Middle frontal gyrus (tissue), 1 donor: Measurements from ENCODE around the gene PLXNA2.

Experiments
- DNase-seq: peaks from one replicate; pipeline ENCODE4 v3.0.0-alpha.2; 2015; ENCODE audit warnings: low spot score; ENCODE audit errors: extremely low spot score

Gene PLXNA2

GRCh38 chr1:208117409-208117808 lies 126.8 kb downstream of the PLXNA2 start:
- DNase-seq: no peak

GRCh38 chr1:208115924-208116640 lies 128.1 kb downstream of the PLXNA2 start:
- no peak for DNase-seq

DNA sequence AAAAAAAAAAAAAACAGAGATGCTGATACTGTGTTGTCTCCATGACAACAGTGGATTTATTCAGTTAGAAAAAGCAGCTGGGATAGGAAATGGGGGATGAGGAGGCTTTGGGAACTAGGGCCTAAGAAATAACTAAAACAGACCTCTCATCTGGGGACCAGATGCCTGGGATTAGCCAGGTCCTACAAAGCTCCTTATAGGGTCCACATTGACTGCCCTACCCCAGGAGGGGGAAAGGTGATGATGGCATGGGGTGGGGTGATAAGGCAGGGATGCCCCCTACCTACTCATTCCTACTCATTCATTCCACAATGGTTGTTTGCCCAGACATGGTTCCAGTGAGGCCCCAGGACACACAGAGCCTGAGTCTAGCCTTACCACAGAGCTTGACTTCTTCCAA lies 131.2 kb downstream of the PLXNA2 start:
- DNase-seq: no peak

DNA sequence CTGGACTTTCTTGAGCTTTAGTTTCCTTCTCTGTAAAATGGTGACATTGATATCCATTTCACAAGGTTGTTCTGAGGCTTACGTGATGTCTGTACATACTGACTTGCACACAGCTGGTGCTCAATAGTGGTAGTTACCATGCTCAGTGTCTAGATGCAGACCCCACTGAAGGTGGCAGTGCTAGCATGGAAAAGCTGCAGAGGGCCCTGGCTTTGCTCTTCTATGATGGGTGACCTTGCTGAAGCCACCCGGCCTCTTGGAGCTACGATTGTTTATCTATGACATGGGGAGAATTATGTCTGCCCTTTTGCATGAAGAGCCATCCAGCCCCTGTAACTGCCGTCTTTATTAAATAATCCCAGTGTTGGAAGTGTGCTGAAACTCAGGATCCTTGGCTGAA lies 131.8 kb downstream of the PLXNA2 start:
- DNase-seq: no peak

GRCh38 chr1:208111646-208112190 lies 132.5 kb downstream of the PLXNA2 start:
- no peak for DNase-seq

- DNase-seq: no peak
These were observed 133.9 kb downstream of the PLXNA2 start for GRCh38 chr1:208110296-208110695.

DNA sequence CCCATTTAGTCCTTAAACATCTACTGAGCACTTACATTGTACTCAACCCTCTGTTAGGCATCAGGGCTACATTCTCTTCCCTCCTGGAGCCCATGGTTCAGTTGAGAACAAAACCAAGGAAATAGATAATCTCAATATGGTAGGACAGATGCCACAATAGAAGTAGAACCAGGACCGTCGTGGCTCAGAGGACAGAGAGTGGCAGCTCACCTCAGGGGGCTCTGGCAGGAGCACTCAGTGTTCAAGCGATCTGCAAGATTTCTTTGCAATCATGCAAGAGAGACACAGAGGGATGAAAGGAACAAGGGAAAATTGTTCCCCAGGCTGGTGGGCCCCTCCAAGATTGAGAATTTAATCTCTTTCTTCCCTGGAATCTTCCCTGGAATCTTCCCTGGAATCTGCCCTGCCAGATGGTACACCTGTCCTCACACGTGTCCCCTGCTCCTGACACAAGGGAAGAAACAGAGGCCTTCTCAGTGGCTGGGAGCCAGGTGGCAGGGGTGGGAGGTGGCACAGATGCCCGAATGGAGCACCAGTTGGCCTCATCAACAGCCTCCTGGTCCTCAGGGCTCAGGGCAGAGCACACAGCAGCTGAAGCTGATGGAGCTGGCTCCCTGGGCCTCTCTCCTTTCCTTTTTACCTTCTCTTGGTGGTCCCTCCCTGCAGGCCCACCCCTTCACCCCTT lies 135.4 kb downstream of the PLXNA2 start:
- DNase-seq: no peak

DNA sequence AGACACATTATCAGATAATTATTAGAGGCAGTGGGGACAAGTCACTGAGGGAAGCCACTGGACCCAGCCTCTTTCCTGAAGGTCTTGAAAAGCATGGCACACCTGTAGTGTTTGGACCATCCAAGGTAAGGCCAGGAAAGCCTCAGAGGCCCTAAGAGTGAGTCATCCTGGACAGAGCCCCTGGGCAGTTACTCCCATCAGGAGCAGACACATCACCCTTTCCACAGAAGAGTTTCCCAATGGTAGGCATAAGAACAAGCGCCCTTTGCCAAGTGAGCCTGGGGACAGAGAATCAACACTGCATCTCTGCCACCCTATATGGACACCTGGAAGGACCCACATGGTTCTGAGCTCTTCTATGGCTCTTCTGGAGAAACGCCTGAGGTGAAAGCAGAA lies 136.0 kb downstream of the PLXNA2 start:
- no peak for DNase-seq

- DNase-seq: no peak
These were observed 136.6 kb downstream of the PLXNA2 start for GRCh38 chr1:208107425-208108212.

DNA sequence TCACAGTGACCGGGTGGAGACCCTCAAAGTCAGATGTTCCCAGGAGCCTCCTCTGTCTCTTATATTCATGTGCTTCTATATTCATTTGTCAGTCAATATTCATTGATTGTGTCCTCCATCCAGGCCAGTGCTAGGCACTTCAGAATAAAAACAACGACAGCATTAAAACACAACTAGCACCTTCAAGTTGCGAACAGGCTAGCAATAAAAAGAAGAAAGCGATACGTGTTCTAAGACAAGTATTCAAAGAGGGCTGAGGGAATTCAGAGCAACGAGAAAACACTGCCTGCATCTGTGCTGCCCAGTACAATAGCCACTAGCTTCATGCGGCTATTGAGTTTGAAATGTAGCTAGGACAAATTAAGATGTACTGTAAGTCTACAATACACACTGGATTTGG lies 138.0 kb downstream of the PLXNA2 start:
- DNase-seq: no peak

- peak; percentile 72 for DNase-seq
These were observed 138.4 kb downstream of the PLXNA2 start for GRCh38 chr1:208105756-208106155.

GRCh38 chr1:208103597-208104513 lies 140.3 kb downstream of the PLXNA2 start:
- DNase-seq: no peak

GRCh38 chr1:208101661-208102431 lies 142.3 kb downstream of the PLXNA2 start:
- DNase-seq: no peak

DNA sequence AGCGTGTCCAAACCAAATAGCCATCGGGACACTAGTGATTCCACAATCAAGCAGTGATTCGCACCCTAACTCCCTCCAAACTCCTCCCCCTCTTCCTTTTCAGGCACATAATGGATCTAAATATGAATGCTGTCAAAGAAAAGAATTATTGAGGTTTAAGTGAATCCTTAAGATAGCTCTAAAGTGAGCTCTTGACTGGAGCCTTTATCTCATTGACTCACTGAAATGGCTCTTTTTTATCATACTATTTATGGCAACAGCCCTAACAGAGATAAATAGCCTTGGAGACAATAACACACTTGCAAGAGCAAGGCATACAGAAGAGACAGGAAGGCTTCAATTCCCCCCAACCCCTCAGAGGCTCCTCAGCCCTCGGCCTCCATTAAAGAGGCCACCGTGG lies 143.3 kb downstream of the PLXNA2 start:
- no peak for DNase-seq

DNA sequence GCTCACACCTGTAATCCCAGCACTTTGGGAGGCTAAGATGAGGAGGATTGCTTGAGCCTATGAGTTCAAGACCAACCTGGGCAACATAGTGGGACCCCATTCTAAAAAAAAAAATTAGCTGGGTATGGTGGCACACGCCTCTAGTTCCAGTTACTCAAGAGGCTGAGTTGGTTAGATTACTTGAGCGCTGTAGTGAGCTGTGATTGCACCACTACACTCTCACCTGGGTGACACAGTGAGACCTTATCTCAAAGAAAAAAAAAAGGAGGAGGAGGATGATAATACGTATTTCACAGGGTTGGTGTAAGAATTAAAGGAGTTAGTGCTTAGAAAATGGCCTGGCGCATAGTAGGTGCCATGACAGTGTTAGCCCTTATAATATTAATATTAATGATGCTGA lies 144.1 kb downstream of the PLXNA2 start:
- DNase-seq: no peak

- no peak for DNase-seq
These were observed 145.4 kb downstream of the PLXNA2 start for GRCh38 chr1:208098773-208099172.

- no peak for DNase-seq
These were observed 150.1 kb downstream of the PLXNA2 start for GRCh38 chr1:208093754-208094719.

- DNase-seq: no peak
These were observed 151.1 kb downstream of the PLXNA2 start for GRCh38 chr1:208093046-208093445.
